ENCODE results near the gene SRBD1. TPM values are rescaled to one million over a fixed set of nuclear protein-coding genes. Genes with fewer than 3 reads are reported as not detected.

The SRBD1 gene
- total RNA-seq, 3 donors from 2014 or later (not counting 1 experiment from before 2014, with no cell fraction given), result 34.5 to 40.0 (median 38.8) TPM

DNA sequence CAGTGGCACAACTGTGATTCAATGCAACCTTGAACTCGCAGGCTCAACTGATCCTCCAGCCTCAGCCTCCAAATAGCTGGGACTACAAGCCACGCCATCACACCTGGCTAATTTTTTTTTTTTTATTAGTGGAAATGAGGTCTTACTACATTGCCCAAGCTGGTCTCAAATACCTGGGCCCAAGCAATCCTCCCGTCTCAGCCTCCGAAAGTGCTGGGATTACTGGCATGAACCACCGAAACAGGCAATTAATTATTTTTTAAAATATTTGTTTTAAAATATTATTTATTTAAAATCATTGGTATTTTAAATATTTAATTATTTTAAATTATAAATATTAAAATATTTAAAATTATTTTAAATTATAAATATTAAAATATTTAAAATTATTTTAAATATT, 24.5 kb downstream of the SRBD1 start:
- TF ChIP-seq, protein P1, sequence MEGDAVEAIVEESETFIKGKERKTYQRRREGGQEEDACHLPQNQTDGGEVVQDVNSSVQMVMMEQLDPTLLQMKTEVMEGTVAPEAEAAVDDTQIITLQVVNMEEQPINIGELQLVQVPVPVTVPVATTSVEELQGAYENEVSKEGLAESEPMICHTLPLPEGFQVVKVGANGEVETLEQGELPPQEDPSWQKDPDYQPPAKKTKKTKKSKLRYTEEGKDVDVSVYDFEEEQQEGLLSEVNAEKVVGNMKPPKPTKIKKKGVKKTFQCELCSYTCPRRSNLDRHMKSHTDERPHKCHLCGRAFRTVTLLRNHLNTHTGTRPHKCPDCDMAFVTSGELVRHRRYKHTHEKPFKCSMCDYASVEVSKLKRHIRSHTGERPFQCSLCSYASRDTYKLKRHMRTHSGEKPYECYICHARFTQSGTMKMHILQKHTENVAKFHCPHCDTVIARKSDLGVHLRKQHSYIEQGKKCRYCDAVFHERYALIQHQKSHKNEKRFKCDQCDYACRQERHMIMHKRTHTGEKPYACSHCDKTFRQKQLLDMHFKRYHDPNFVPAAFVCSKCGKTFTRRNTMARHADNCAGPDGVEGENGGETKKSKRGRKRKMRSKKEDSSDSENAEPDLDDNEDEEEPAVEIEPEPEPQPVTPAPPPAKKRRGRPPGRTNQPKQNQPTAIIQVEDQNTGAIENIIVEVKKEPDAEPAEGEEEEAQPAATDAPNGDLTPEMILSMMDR (IDR thresholded peaks at IDR 0.05), result no peak
- DNase-seq, result no peak
- 98% methylated on average over 3 of the region's 5 CpGs for WGBS (ENCODE audit: insufficient coverage)
- H3K27ac ChIP-seq (ENCODE audit: low read length), result no peak overlapping the region
- H3K9me3 ChIP-seq (ENCODE audit: control insufficient read depth, insufficient read depth, low read length), result no peaks in the 10 kb centered on the region
- Mint-ChIP-seq H3K9me3 (no peaks in the 10 kb centered on the region), H3K4me3 (no peak overlapping the region), H3K27ac (no peak overlapping the region), H3K27me3 (ENCODE audit: low read depth in 2 of 2) (no peaks in the 10 kb centered on the region), H3K36me3 (no peaks in the 10 kb centered on the region), H3K4me1 (peaks cover 10 to 19% of the 10 kb centered on the region in 2 donors)
- H3K4me1 ChIP-seq (ENCODE audit: control insufficient read depth, insufficient read depth, low read length), result no peaks in the 10 kb centered on the region
- no peaks in the 10 kb centered on the region for H3K27me3 ChIP-seq (ENCODE audit: control insufficient read depth, insufficient read depth, low read length)
- peaks cover 2% of the 10 kb centered on the region for H3K36me3 ChIP-seq (ENCODE audit: control insufficient read depth, insufficient read depth, low read length)
- ATAC-seq, result no peak
- no peak overlapping the region for H3K4me3 ChIP-seq (ENCODE audit: low read length)
- intact Hi-C loops (cut with micrococcal nuclease), result no loop called here

DNA sequence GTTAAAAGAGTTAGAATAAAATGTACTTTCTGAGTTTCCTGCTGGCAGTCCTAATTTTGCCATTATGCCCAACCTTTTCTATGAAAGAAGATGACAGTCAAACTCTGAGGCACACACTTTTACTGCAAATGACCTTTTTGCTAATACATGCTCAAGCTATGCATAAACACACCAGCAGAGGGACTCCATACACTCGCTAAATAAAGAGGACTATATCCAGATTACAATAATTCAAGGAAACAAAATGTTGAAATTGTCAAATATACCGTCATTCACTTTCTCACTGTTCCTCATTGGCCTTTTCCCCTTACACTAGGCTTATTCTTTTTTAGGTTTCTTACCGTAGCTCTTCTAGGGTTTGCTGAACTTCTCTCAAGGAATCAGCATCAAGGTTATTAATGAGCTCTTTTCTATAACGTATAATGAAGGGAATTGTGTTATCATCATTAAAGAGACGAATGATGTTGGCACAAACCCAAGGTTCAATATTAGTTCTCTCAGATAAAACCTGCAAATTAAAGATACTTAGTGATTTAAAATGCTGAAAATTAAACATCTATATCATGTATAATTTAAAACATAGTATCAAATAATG, 25.7 kb downstream of the SRBD1 start:
- Histone ChIP-seq H3K4me3 (ENCODE audit: low read length) (no peak overlapping the region), H3K9me3 (ENCODE audit: control insufficient read depth, insufficient read depth, low read length) (no peaks in the 10 kb centered on the region), H3K36me3 (ENCODE audit: control insufficient read depth, insufficient read depth, low read length) (peaks cover 6% of the 10 kb centered on the region), H3K27ac (ENCODE audit: low read length) (no peak overlapping the region), H3K4me1 (ENCODE audit: control insufficient read depth, insufficient read depth, low read length) (no peaks in the 10 kb centered on the region), H3K27me3 (ENCODE audit: control insufficient read depth, insufficient read depth, low read length) (no peaks in the 10 kb centered on the region)
- peak in 1 of 2 donors; percentile 60 for DNase-seq
- Mint-ChIP-seq H3K4me1 (peaks cover 10 to 17% of the 10 kb centered on the region in 2 donors), H3K36me3 (no peaks in the 10 kb centered on the region), H3K27me3 (ENCODE audit: low read depth in 2 of 2) (no peaks in the 10 kb centered on the region), H3K9me3 (no peaks in the 10 kb centered on the region), H3K4me3 (no peak overlapping the region), H3K27ac (no peak overlapping the region)
- intact Hi-C loops (cut with micrococcal nuclease), result no loop called here
- ATAC-seq, result peak; percentile 69 to 78 (median 73)
- TF ChIP-seq, protein P1 (IDR thresholded peaks at IDR 0.05), result peak; percentile 58
- WGBS (ENCODE audit: insufficient coverage), result 60% methylated on average over 4 of the region's 5 CpGs

DNA sequence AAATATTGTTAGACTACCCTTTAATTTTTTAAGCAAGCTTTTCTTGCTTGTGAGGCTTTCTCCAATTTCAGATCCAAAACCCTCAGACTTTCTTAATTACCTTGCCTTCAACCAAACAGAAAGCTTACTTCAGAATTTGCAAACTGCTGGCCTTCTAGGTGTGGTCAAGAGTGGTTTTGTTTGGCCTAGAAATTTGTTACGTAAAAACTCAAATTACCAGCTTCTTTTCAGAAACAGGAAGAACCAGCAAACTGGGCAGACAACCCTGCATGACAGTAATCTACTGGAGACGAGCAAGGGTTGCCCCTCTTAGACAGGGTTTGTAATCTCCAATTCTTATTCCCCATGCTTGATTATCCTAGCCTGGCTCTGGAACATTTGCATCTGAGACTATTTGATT, 27.1 kb downstream of the SRBD1 start:
- H3K36me3 ChIP-seq (ENCODE audit: control insufficient read depth, insufficient read depth, low read length), result peaks cover 6% of the 10 kb centered on the region
- intact Hi-C loops (cut with micrococcal nuclease), result no loop called here
- H3K4me1 ChIP-seq (ENCODE audit: control insufficient read depth, insufficient read depth, low read length), result no peaks in the 10 kb centered on the region
- Mint-ChIP-seq H3K27me3 (ENCODE audit: low read depth in 2 of 2) (no peaks in the 10 kb centered on the region), H3K4me3 (no peak overlapping the region), H3K9me3 (no peaks in the 10 kb centered on the region), H3K4me1 (peaks cover 10 to 16% of the 10 kb centered on the region in 2 donors), H3K27ac (no peak overlapping the region), H3K36me3 (no peaks in the 10 kb centered on the region)
- H3K27ac ChIP-seq (ENCODE audit: low read length), result no peak overlapping the region
- H3K4me3 ChIP-seq (ENCODE audit: low read length), result no peak overlapping the region
- no peaks in the 10 kb centered on the region for H3K9me3 ChIP-seq (ENCODE audit: control insufficient read depth, insufficient read depth, low read length)
- TF ChIP-seq, protein P1 (IDR thresholded peaks at IDR 0.05), result no peak
- ATAC-seq, result no peak
- H3K27me3 ChIP-seq (ENCODE audit: control insufficient read depth, insufficient read depth, low read length), result no peaks in the 10 kb centered on the region
- 81% methylated on average over 2 of the region's 2 CpGs for WGBS (ENCODE audit: insufficient coverage)
- DNase-seq, result no peak

DNA sequence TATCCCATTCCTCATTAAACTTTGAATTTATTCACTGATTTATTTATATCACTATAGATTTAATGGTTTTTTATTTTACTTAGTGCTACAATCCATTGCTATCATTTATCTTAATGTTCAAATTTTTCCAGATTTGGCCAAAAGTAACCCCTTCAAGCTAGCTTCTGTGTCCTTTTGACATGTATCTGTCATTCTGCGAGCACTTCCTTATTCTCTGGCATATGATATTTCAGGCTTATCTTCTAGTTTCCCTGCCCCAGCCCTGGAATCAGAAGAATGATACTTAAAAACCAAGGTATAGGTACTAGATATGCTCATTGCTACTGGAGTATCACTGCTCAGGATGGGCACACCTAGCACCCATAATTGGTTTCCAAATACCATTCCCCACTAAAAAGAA, 28.5 kb downstream of the SRBD1 start:
- H3K4me3 Mint-ChIP-seq, result no peak overlapping the region
- WGBS (ENCODE audit: insufficient coverage), result 100% methylated on average over 1 of the region's 1 CpG
- Histone ChIP-seq H3K9me3 (ENCODE audit: control insufficient read depth, insufficient read depth, low read length) (no peaks in the 10 kb centered on the region), H3K27me3 (ENCODE audit: control insufficient read depth, insufficient read depth, low read length) (no peaks in the 10 kb centered on the region), H3K4me3 (ENCODE audit: low read length) (no peak overlapping the region), H3K36me3 (ENCODE audit: control insufficient read depth, insufficient read depth, low read length) (peaks cover 8% of the 10 kb centered on the region), H3K27ac (ENCODE audit: low read length) (no peak overlapping the region), H3K4me1 (ENCODE audit: control insufficient read depth, insufficient read depth, low read length) (no peaks in the 10 kb centered on the region)
- peaks cover 2% of the 10 kb centered on the region for H3K36me3 Mint-ChIP-seq
- H3K27me3 Mint-ChIP-seq (ENCODE audit: low read depth in 2 of 2), result no peaks in the 10 kb centered on the region
- TF ChIP-seq, protein P1 (IDR thresholded peaks at IDR 0.05), result no peak
- intact Hi-C loops (cut with micrococcal nuclease), result no loop called here
- no peak overlapping the region for H3K27ac Mint-ChIP-seq
- ATAC-seq, result no peak
- H3K4me1 Mint-ChIP-seq, result peaks cover 0 to 5% of the 10 kb centered on the region in 2 donors
- DNase-seq, result no peak
- H3K9me3 Mint-ChIP-seq, result no peaks in the 10 kb centered on the region
